KOPT-K1 (cell line): ENCODE data around the gene ENDOV.

ENCODE experiments used
- H3K27ac ChIP-seq: fragments of 200-600 bp; sonication (generic); 2 replicates; pipeline ENCODE4 v1.5.1; 2016; ENCODE audit warnings: antibody characterized with exemption, mild to moderate bottlenecking, low read depth, low read length; ENCODE audit not compliant: poor library complexity, severe bottlenecking
- H3K36me3 ChIP-seq: fragments of 200-600 bp; sonication (generic); 2 replicates; pipeline ENCODE4 v1.5.1; 2017; ENCODE audit warnings: antibody characterized with exemption, mild to moderate bottlenecking, low read length, moderate library complexity; ENCODE audit not compliant: insufficient read depth
- H3K9me3 ChIP-seq: fragments of 200-600 bp; sonication (generic); 2 replicates; pipeline ENCODE4 v1.5.1; 2017; ENCODE audit warnings: antibody characterized with exemption, low read length, mild to moderate bottlenecking; ENCODE audit not compliant: insufficient read depth, poor library complexity, severe bottlenecking

Gene ENDOV

GRCh38 chr17:80428796-80429195 lies 13.8 kb downstream of the ENDOV start:
- Histone ChIP-seq H3K27ac (no peak overlapping the region), H3K36me3 (no peaks in the 10 kb centered on the region), H3K9me3 (no peaks in the 10 kb centered on the region)

DNA sequence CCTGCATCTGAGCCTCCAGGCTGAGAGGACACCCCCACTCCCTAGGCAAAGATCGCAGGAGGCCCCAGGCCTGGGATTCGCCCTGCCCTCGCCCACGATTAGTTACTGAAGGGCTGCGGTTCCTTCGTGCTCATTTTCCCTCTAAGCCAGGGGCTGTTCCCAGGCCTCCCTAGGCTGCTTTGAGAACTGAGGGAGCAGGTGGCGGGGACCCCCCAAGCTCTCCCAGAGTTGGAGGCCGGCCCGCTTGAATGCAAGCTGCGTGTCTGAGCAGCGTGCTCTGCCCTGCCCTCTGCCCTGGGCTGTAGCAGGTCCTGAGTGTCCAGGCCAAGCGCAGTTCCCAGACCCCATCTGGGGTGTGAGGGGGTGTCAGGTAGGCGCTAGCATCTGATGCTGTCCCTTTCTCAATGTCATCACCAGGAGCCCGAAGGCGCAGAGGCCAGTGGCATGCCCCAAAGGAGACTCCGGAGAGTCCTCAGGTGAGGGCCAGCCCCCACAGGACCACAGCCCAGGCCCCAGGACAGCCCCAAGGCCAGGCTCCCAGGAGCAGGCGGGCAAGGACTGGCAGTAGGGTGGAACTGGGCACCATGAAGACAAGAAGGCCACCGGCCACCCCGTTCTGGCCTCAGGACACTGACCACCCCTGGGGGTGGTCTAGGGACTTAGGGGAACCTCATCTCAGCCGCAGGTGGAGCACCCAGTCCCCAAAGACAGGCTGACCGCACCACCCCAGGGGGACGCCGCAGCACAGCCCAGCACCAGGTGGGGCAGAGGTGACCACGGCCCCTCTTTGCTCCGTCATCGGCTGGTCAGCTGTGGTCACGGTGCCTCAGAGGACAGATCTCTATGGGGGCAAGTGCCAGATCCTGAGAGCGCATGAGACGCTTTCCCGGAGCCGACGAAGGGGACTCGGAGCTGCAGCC lies 14.6 kb downstream of the ENDOV start:
- Histone ChIP-seq H3K9me3 (no peaks in the 10 kb centered on the region), H3K36me3 (no peaks in the 10 kb centered on the region), H3K27ac (no peak overlapping the region)

GRCh38 chr17:80430446-80431245 lies 15.7 kb downstream of the ENDOV start:
- no peaks in the 10 kb centered on the region for H3K36me3 ChIP-seq
- no peaks in the 10 kb centered on the region for H3K9me3 ChIP-seq
- H3K27ac ChIP-seq = no peak overlapping the region

- no peaks in the 10 kb centered on the region for H3K36me3 ChIP-seq
- H3K27ac ChIP-seq = no peak overlapping the region
- peaks cover 3% of the 10 kb centered on the region for H3K9me3 ChIP-seq
These were observed 16.6 kb downstream of the ENDOV start for GRCh38 chr17:80431246-80432195.

DNA sequence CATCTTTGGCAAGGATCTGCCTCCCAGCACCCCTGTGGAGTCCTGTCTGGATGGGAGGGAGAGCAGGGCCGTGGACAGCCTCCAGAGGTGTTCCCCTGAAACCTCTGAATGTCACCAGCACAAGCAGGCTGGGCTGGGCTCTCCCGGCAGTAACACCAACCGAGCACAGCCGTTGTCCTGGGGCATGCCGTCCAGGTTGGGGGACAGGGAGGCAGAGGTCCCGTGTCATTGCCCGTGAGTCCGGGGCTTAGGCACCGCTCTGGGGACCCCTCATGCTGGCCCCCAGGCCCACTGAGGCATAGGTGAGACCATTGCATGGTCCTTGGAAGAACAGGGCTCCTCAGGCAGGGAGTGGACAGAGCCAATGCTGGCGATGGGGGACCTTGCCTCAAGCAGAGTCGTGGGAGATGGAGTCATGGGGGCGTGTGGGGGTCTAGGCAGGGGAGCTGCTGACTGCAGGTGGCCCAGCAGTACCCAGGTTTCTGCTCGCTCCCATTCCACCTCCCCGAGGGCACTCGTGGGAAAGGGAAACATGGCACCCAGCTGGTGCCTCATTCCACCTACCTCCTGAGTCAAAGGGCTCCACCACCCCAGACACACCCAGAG lies 17.5 kb downstream of the ENDOV start:
- Histone ChIP-seq H3K9me3 (peaks cover 3% of the 10 kb centered on the region), H3K27ac (no peak overlapping the region), H3K36me3 (no peaks in the 10 kb centered on the region)

DNA sequence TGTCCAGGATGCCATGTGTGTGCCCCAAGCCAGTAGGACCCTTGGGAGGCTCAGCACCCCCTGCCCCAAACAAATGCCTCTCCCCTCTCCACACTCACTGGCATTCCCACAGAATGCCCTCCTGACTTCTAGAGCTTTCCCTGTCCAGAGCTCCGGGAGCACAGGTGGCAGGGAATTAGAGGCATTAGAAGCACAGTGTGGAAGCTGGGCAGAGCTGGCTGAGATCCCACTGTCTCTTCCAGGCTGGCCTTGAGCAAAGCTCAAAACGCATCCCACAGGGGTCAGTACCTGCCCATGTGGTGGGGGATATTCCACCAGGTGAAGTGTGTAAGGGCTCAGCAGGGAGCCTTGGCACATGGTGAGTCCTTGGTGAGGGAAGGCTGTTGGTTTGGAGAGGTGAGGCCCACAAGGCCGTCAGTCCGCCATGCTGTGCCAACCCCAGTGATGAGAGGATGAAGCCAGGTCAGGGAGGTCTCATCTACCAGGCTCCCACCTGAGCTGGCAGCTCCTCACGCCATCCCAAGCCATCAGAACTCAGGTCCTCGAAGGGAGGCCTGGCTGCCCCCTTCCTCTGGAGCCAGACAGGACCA lies 18.1 kb downstream of the ENDOV start:
- no peak overlapping the region for H3K27ac ChIP-seq
- peaks cover 3% of the 10 kb centered on the region for H3K9me3 ChIP-seq
- H3K36me3 ChIP-seq = no peaks in the 10 kb centered on the region

DNA sequence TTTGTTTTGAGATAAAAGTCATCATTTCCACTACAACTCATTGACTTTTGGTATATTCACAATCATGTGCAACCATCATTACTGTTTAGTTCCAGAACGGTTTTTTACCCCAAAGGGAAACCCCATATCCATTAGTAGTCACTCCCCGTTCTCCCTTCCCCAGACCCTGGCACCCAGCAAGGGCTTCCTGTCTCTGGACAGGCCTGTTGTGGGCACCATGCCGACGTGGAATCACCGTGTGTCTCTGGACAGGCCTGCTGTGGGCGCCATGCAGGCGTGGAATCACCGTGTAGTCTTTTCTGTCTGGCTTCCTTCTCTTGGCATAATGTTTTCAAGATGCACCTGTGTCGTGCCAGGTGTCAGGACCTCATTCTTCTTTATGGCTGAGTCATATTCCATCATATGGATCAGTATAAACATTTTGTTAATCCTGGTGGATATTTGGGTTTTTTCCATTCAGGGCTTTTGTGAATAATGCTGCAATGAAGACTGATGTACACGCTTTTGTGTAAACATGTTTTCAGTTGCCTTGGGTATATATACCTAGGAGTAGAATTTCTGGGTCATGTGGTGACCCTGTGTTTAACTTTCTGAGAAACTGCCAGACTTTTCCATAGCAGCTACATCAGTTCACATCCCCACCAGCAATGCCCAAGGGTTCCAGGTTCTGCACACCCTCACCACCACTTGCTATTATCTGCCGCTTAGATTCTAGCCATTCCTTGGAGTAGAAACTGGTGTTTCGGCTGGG lies 19.1 kb downstream of the ENDOV start:
- Histone ChIP-seq H3K9me3 (peaks cover 3% of the 10 kb centered on the region), H3K36me3 (no peaks in the 10 kb centered on the region), H3K27ac (no peak overlapping the region)

DNA sequence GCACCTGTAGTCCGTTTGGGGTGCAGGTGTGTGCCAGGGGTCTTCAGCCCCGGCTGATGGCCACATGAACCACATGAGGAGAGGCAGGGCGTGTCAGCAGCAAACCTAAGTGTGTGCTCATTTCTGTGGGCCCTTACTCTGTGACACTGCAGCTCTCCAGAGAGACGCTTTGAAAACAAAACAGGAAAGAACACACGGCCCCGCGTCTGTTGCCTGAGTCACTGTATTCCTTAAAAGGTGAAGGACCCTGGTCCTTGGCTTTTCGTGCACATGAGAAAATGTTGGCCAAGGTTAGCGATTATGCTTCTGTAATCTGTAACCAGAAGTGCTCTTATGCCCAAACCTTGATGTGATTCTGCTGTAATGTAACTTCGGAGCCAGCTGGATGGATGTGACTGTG lies 22.6 kb downstream of the ENDOV start:
- H3K9me3 ChIP-seq = peaks cover 3% of the 10 kb centered on the region
- H3K36me3 ChIP-seq = no peaks in the 10 kb centered on the region
- H3K27ac ChIP-seq = no peak overlapping the region

GRCh38 chr17:80438806-80439205 lies 23.8 kb downstream of the ENDOV start:
- peaks cover 3% of the 10 kb centered on the region for H3K9me3 ChIP-seq
- H3K36me3 ChIP-seq = no peaks in the 10 kb centered on the region
- H3K27ac ChIP-seq = no peak overlapping the region

DNA sequence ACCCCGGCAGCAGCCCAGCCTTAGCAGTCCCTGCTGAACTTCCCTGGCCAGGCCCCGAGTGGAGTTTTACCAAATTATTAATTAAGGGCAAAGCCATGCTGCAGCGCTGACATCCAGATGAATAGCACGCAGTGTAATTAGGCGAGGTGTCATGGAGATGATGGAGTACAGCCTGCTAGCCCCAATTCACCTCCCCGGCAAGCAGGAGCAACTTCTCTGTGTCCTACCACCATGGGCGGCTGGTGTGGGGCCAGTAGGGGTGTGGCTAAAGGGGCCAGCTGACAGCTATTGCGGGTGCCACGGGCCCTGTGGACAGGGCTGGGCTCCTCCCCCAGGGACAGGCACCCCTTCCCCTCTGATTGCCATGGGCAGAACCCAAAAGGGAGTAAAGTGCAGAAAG lies 24.5 kb downstream of the ENDOV start:
- Histone ChIP-seq H3K9me3 (peaks cover 3% of the 10 kb centered on the region), H3K27ac (no peak overlapping the region)

GRCh38 chr17:80441133-80441578 lies 26.2 kb downstream of the ENDOV start:
- Histone ChIP-seq H3K36me3 (no peaks in the 10 kb centered on the region), H3K27ac (no peak overlapping the region), H3K9me3 (no peaks in the 10 kb centered on the region)

More for the DNA sequence above, 24.5 kb downstream of the ENDOV start:
- H3K36me3 ChIP-seq = no peaks in the 10 kb centered on the region

DNA sequence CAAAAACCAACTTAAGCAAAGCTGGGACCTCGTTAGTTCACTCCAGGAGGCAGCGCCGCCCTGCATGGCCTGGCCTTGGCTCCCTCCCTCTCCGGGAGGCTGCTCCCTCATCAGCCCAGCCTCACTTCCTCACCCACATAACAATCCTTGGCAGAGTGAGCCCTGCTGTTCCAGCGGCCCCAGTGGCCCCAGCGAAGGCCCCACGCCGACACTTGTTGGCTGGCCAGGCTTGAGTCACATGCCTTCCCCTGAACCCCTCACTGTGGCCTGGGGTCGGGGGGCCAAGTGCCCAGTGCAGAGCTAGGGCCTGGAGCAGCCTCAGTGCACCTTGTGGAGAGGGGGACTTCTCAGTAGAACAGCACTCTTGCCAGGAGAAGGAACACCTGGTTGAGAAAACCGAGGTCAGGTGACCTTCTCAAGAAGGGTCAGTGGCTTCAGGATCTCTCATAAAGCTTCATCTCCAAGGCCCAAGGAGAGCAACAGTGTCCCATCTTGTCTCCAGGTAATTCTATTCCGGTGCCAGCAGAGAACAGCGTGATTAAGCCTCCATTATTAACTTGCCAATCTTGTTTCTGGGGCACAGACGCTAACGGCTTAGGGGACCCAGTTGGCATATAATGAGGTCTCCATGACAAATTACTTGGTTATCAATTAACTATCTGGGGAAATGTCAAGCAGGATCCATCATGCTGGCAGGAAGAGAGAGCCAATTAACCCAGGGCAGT lies 26.8 kb downstream of the ENDOV start:
- Histone ChIP-seq H3K27ac (no peak overlapping the region), H3K36me3 (no peaks in the 10 kb centered on the region), H3K9me3 (no peaks in the 10 kb centered on the region)

GRCh38 chr17:80442323-80442659 lies 27.3 kb downstream of the ENDOV start:
- no peaks in the 10 kb centered on the region for H3K36me3 ChIP-seq
- no peaks in the 10 kb centered on the region for H3K9me3 ChIP-seq
- H3K27ac ChIP-seq = no peak overlapping the region
